ENCODE data around the gene CASS4. TPM values are rescaled to one million over a fixed set of nuclear protein-coding genes. Genes with fewer than 3 reads are reported as not detected.

The CASS4 gene
- total RNA-seq, 3 donors from 2014 or later (not counting 1 experiment from before 2014, with no cell fraction given) = 9.3 to 13.8 (median 13.4) TPM

DNA sequence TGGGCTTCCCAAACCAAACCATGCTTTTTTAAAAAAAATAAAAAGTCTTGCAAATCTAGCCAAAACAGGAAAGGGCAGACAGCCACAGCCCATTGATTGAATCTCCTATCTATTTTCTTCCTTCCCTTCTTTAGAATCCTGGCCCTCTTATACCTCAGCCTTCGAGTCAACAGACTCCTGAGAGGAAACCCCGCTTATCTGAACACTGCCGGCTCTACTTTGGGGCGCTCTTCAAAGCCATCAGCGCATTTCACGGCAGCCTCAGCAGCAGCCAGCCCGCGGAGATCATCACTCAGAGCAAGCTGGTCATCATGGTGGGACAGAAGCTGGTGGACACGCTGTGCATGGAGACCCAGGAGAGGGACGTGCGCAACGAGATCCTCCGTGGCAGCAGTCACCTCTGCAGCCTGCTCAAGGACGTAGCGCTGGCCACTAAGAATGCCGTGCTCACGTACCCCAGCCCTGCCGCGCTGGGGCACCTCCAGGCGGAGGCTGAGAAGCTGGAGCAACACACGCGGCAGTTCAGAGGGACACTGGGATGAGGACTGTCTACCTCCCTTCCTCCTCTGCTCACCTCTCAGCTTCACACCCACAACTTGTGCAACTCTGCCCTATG lies 46.3 kb downstream of the CASS4 start:
- peaks cover 25 to 29% of the 10 kb centered on the region in 2 donors for H3K4me1 Mint-ChIP-seq
- peaks cover 5% of the 10 kb centered on the region for H3K36me3 ChIP-seq (ENCODE audit: control insufficient read depth, insufficient read depth, low read length)
- ATAC-seq (no peak), DNase-seq (no peak)
- no peak overlapping the region for H3K27ac ChIP-seq (ENCODE audit: low read length)
- no peaks in the 10 kb centered on the region for H3K9me3 Mint-ChIP-seq
- H3K9me3 ChIP-seq (ENCODE audit: control insufficient read depth, insufficient read depth, low read length) = no peaks in the 10 kb centered on the region
- peaks cover 32% of the 10 kb centered on the region for H3K4me1 ChIP-seq (ENCODE audit: control insufficient read depth, insufficient read depth, low read length)
- H3K4me3 ChIP-seq (ENCODE audit: low read length) = no peak overlapping the region
- no peak overlapping the region for H3K4me3 Mint-ChIP-seq
- no peaks in the 10 kb centered on the region for H3K27me3 ChIP-seq (ENCODE audit: control insufficient read depth, insufficient read depth, low read length)
- H3K27me3 Mint-ChIP-seq (ENCODE audit: low read depth in 2 of 2) = no peaks in the 10 kb centered on the region
- TF ChIP-seq, protein P1, sequence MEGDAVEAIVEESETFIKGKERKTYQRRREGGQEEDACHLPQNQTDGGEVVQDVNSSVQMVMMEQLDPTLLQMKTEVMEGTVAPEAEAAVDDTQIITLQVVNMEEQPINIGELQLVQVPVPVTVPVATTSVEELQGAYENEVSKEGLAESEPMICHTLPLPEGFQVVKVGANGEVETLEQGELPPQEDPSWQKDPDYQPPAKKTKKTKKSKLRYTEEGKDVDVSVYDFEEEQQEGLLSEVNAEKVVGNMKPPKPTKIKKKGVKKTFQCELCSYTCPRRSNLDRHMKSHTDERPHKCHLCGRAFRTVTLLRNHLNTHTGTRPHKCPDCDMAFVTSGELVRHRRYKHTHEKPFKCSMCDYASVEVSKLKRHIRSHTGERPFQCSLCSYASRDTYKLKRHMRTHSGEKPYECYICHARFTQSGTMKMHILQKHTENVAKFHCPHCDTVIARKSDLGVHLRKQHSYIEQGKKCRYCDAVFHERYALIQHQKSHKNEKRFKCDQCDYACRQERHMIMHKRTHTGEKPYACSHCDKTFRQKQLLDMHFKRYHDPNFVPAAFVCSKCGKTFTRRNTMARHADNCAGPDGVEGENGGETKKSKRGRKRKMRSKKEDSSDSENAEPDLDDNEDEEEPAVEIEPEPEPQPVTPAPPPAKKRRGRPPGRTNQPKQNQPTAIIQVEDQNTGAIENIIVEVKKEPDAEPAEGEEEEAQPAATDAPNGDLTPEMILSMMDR (IDR thresholded peaks at IDR 0.05) = no peak
- H3K36me3 Mint-ChIP-seq = no peaks in the 10 kb centered on the region
- intact Hi-C loops (cut with micrococcal nuclease) = no loop called here
- 91% methylated on average over 22 of the region's 22 CpGs for WGBS (ENCODE audit: insufficient coverage)
- no peak overlapping the region for H3K27ac Mint-ChIP-seq

- ATAC-seq (peak; percentile 84 to 87 (median 85)), DNase-seq (peak in 1 of 2 donors; percentile 85)
- peak overlapping the region; percentile 77 for H3K27ac ChIP-seq (ENCODE audit: low read length)
- intact Hi-C loops (cut with micrococcal nuclease) = loop anchor here (2.0 to 5.0 kb wide), 2 partner anchors 18 to 48 kb away; partner anchors contain the start of gene CASS4
- 2% methylated on average over 3 of the region's 3 CpGs for WGBS (ENCODE audit: insufficient coverage)
- peaks cover 45% of the 10 kb centered on the region for H3K4me1 ChIP-seq (ENCODE audit: control insufficient read depth, insufficient read depth, low read length)
- TF ChIP-seq, protein P1 (IDR thresholded peaks at IDR 0.05) = no peak
- Mint-ChIP-seq H3K27ac (peak overlapping the region; percentile 82 to 86), H3K36me3 (no peaks in the 10 kb centered on the region), H3K9me3 (no peaks in the 10 kb centered on the region), H3K4me3 (peak overlapping the region; percentile 50), H3K27me3 (ENCODE audit: low read depth in 2 of 2) (no peaks in the 10 kb centered on the region), H3K4me1 (peaks cover 40 to 44% of the 10 kb centered on the region in 2 donors)
- peaks cover 5% of the 10 kb centered on the region for H3K36me3 ChIP-seq (ENCODE audit: control insufficient read depth, insufficient read depth, low read length)
- H3K27me3 ChIP-seq (ENCODE audit: control insufficient read depth, insufficient read depth, low read length) = no peaks in the 10 kb centered on the region
- H3K4me3 ChIP-seq (ENCODE audit: low read length) = no peak overlapping the region
- H3K9me3 ChIP-seq (ENCODE audit: control insufficient read depth, insufficient read depth, low read length) = no peaks in the 10 kb centered on the region
Observed at GRCh38 chr20:56460459-56460858, 48.4 kb downstream of the CASS4 start.

DNA sequence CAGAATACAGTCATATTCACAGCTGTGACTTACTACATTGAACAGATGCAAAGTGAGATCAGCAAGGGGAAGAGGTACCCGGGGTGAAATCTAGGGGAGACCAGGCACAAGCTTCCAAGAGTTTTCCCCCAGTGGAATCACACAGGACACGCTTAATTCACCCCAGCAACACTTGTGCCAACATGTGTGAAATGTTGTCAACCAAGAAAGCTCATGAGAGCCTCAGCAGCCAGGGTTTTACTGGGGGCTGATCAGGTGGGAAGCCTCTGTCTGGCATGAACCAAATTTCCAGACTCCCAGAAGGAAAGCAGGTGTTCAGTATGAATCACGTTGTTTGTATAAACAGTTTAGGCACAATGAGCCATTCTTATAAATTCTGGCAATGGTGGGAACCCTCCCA lies 49.5 kb downstream of the CASS4 start:
- intact Hi-C loops (cut with micrococcal nuclease) = loop anchor here (2.0 to 5.0 kb wide), 2 partner anchors 19 to 49 kb away; partner anchors contain the start of gene CASS4
- TF ChIP-seq, protein P1 (IDR thresholded peaks at IDR 0.05) = no peak
- Histone ChIP-seq H3K27ac (ENCODE audit: low read length) (peak overlapping the region; percentile 77), H3K36me3 (ENCODE audit: control insufficient read depth, insufficient read depth, low read length) (peaks cover 5% of the 10 kb centered on the region), H3K27me3 (ENCODE audit: control insufficient read depth, insufficient read depth, low read length) (no peaks in the 10 kb centered on the region), H3K4me1 (ENCODE audit: control insufficient read depth, insufficient read depth, low read length) (peaks cover 45% of the 10 kb centered on the region), H3K4me3 (ENCODE audit: low read length) (no peak overlapping the region), H3K9me3 (ENCODE audit: control insufficient read depth, insufficient read depth, low read length) (no peaks in the 10 kb centered on the region)
- H3K4me1 Mint-ChIP-seq = peaks cover 40 to 44% of the 10 kb centered on the region in 2 donors
- H3K27me3 Mint-ChIP-seq (ENCODE audit: low read depth in 2 of 2) = no peaks in the 10 kb centered on the region
- no peak for ATAC-seq
- WGBS (ENCODE audit: insufficient coverage) = 94% methylated on average over 3 of the region's 3 CpGs
- no peaks in the 10 kb centered on the region for H3K9me3 Mint-ChIP-seq
- no peaks in the 10 kb centered on the region for H3K36me3 Mint-ChIP-seq
- no peak for DNase-seq
- no peak overlapping the region for H3K4me3 Mint-ChIP-seq
- H3K27ac Mint-ChIP-seq = peak overlapping the region; percentile 82 to 86

Data from natural killer cell (primary cell).